ENCODE results near the gene PHOX2B.

Gene PHOX2B

GRCh38 chr4:41748074-41748570, 403 bp downstream of the PHOX2B start:
- Histone ChIP-seq H3K4me2 (ENCODE audit: insufficient read depth, low read length) (no peak overlapping the region), H3K27ac (ENCODE audit: low read length) (no peak overlapping the region), H3K79me2 (ENCODE audit: insufficient read depth, low read length) (no peaks in the 10 kb centered on the region), H3K4me1 (ENCODE audit: insufficient read depth, low read length) (no peaks in the 10 kb centered on the region), H3K9ac (ENCODE audit: low read depth, low read length) (no peak overlapping the region), H4K20me1 (ENCODE audit: insufficient read depth, low read length) (no peaks in the 10 kb centered on the region), H2AFZ (ENCODE audit: low read depth, low read length) (no peak overlapping the region), H3K4me3 (ENCODE audit: low read depth in 1 of 2, low read length in 2 of 2) (no peak overlapping the region), H3K9me3 (ENCODE audit: insufficient read depth, low read length, severe bottlenecking) (no peaks in the 10 kb centered on the region), H3K27me3 (ENCODE audit: insufficient read depth, low read length, poor library complexity) (no peaks in the 10 kb centered on the region), H3K36me3 (ENCODE audit: insufficient read depth, low read length) (no peaks in the 10 kb centered on the region)
- no peak for DNase-seq
- TF ChIP-seq EZH2 (IDR thresholded peaks at IDR 0.05; ENCODE audit: borderline replicate concordance, low read depth, low read length, severe bottlenecking) (no peak), CTCF (IDR thresholded peaks at IDR 0.05; ENCODE audit: borderline replicate concordance, extremely low read depth, low read length, poor library complexity, severe bottlenecking) (no peak)
- ATAC-seq (ENCODE audit: insufficient read depth, low read depth), result no peak

- no peak for TF ChIP-seq EZH2 (IDR thresholded peaks at IDR 0.05; ENCODE audit: borderline replicate concordance, low read depth, low read length, severe bottlenecking)
- no peak for TF ChIP-seq CTCF (IDR thresholded peaks at IDR 0.05; ENCODE audit: borderline replicate concordance, extremely low read depth, low read length, poor library complexity, severe bottlenecking)
- H3K79me2 ChIP-seq (ENCODE audit: insufficient read depth, low read length), result no peaks in the 10 kb centered on the region
- H4K20me1 ChIP-seq (ENCODE audit: insufficient read depth, low read length), result no peaks in the 10 kb centered on the region
- ATAC-seq (ENCODE audit: insufficient read depth, low read depth) (no peak), DNase-seq (no peak)
- H3K27ac ChIP-seq (ENCODE audit: low read length), result no peak overlapping the region
- H3K4me2 ChIP-seq (ENCODE audit: insufficient read depth, low read length), result no peak overlapping the region
- H3K36me3 ChIP-seq (ENCODE audit: insufficient read depth, low read length), result no peaks in the 10 kb centered on the region
- no peak overlapping the region for H3K4me3 ChIP-seq (ENCODE audit: low read depth in 1 of 2, low read length in 2 of 2)
- H3K4me1 ChIP-seq (ENCODE audit: insufficient read depth, low read length), result no peaks in the 10 kb centered on the region
- no peaks in the 10 kb centered on the region for H3K27me3 ChIP-seq (ENCODE audit: insufficient read depth, low read length, poor library complexity)
- H3K9me3 ChIP-seq (ENCODE audit: insufficient read depth, low read length, severe bottlenecking), result no peaks in the 10 kb centered on the region
- no peak overlapping the region for H3K9ac ChIP-seq (ENCODE audit: low read depth, low read length)
- no peak overlapping the region for H2AFZ ChIP-seq (ENCODE audit: low read depth, low read length)
Measured at GRCh38 chr4:41747230-41748055, 1.1 kb downstream of the PHOX2B start.

- H3K4me3 ChIP-seq (ENCODE audit: low read depth in 1 of 2, low read length in 2 of 2), result no peak overlapping the region
- no peak for DNase-seq
Measured at GRCh38 chr4:41746440-41747229, 1.9 kb downstream of the PHOX2B start.

More at GRCh38 chr4:41746440-41747229, 1.9 kb downstream of the PHOX2B start:
- no peaks in the 10 kb centered on the region for H4K20me1 ChIP-seq (ENCODE audit: insufficient read depth, low read length)
- no peak overlapping the region for H3K9ac ChIP-seq (ENCODE audit: low read depth, low read length)
- H3K4me2 ChIP-seq (ENCODE audit: insufficient read depth, low read length), result no peak overlapping the region
- H3K36me3 ChIP-seq (ENCODE audit: insufficient read depth, low read length), result no peaks in the 10 kb centered on the region
- no peak overlapping the region for H2AFZ ChIP-seq (ENCODE audit: low read depth, low read length)
- H3K79me2 ChIP-seq (ENCODE audit: insufficient read depth, low read length), result no peaks in the 10 kb centered on the region
- no peaks in the 10 kb centered on the region for H3K27me3 ChIP-seq (ENCODE audit: insufficient read depth, low read length, poor library complexity)
- no peak for TF ChIP-seq CTCF (IDR thresholded peaks at IDR 0.05; ENCODE audit: borderline replicate concordance, extremely low read depth, low read length, poor library complexity, severe bottlenecking)
- no peak for TF ChIP-seq EZH2 (IDR thresholded peaks at IDR 0.05; ENCODE audit: borderline replicate concordance, low read depth, low read length, severe bottlenecking)
- no peak for ATAC-seq (ENCODE audit: insufficient read depth, low read depth)
- no peak overlapping the region for H3K27ac ChIP-seq (ENCODE audit: low read length)
- no peaks in the 10 kb centered on the region for H3K9me3 ChIP-seq (ENCODE audit: insufficient read depth, low read length, severe bottlenecking)
- no peaks in the 10 kb centered on the region for H3K4me1 ChIP-seq (ENCODE audit: insufficient read depth, low read length)

Measured in DND-41 (cell line).